ENCODE measurements around the gene CHAC2. TPM values are rescaled to one million over a fixed set of nuclear protein-coding genes. Genes with fewer than 3 reads are reported as not detected.

CHAC2 gene
- total RNA-seq, 1 experiment from 2014 or later: 8.4 TPM

DNA sequence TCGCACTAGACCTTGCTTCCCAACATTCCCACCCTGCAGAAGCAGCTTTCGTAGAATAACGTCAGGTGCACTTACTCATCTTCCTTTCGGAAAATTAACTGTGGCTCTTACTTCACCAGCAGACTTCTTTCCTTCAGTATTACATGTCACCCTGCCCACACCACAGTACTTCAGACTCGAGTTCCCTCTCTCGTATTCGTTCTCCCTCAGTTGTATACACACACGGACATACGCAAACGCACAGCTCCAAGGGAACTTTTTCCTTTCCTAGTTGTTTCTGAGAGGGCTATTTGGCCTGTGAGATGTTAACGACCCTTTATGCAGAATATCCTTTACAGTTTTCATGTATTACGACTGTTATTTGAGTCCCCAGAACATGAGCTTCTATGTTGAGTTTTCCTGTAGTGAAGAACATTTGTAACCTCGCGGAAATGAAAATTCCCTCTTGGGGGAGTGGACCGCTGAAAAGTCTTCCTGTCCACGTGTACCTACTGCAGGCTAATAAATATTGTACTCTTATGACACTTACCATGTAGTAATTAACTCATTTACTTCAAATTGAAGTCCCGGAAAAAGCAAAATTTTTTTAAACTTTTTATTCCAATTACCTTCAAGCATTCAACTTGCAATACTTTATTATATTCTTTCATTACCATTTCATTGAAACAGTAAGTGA lies 20.1 kb downstream of the CHAC2 start (continued):
- no peak for TF ChIP-seq ZNF274 (IDR thresholded peaks at IDR 0.05; ENCODE audit: low read depth, low read length)
- TF ChIP-seq SP1 (IDR thresholded peaks at IDR 0.05; ENCODE audit: low read depth): no peak
- no peak for TF ChIP-seq FOSL1 (IDR thresholded peaks at IDR 0.05; ENCODE audit: low read depth)
- no peak for TF ChIP-seq TCF7L2 (IDR thresholded peaks at IDR 0.05; ENCODE audit: borderline replicate concordance, extremely low read depth, insufficient read depth, insufficient read length)
- no peak for TF ChIP-seq CEBPB (IDR thresholded peaks at IDR 0.05; ENCODE audit: low read depth)
- TF ChIP-seq POLR2A (IDR thresholded peaks at IDR 0.05; ENCODE audit: borderline replicate concordance, extremely low read depth, insufficient read depth, insufficient read length): no peak
- TF ChIP-seq RAD21 (IDR thresholded peaks at IDR 0.05; ENCODE audit: low read depth): no peak
- no peak for TF ChIP-seq SRF (IDR thresholded peaks at IDR 0.05; ENCODE audit: low read depth)

GRCh38 chr2:53793261-53793660 lies 25.7 kb downstream of the CHAC2 start:
- Histone ChIP-seq H3K4me1 (ENCODE audit: control insufficient read depth in 1 of 2, insufficient read depth in 2 of 2, low read length in 2 of 2) (peaks cover 3 to 5% of the 10 kb centered on the region in 2 experiments; a peak in 3 of 4 replicates), H2AFZ (ENCODE audit: low read depth, low read length, poor library complexity, severe bottlenecking) (no peak overlapping the region), H3K9me3 (ENCODE audit: control insufficient read depth in 1 of 2, insufficient read depth in 1 of 2, low read depth in 1 of 2, low read length in 2 of 2) (no peaks in the 10 kb centered on the region), H3K27me3 (ENCODE audit: insufficient read depth, low read length) (no peaks in the 10 kb centered on the region), H3K9me2 (ENCODE audit: insufficient read depth) (no peaks in the 10 kb centered on the region), H3K9ac (ENCODE audit: low read length) (no peak overlapping the region), H4K20me1 (ENCODE audit: insufficient read depth) (no peaks in the 10 kb centered on the region), H3K27ac (ENCODE audit: low read depth, low read length) (no peak overlapping the region), H3K79me2 (ENCODE audit: insufficient read depth, low read length) (peaks cover 32% of the 10 kb centered on the region), H3K36me3 (ENCODE audit: control insufficient read depth in 1 of 2, insufficient read depth in 2 of 2, low read length in 2 of 2) (peaks cover 8 to 15% of the 10 kb centered on the region in 2 experiments; a peak in 3 of 4 replicates), H3K4me3 (replicated peaks in 1 of 2; ENCODE audit: low read depth in 1 of 2, low read length in 2 of 2) (no peak overlapping the region), H3K4me2 (ENCODE audit: low read length) (no peak overlapping the region)
- ATAC-seq: no peak
- ChIA-PET RAD21 (ENCODE audit: low non-redundant PET in 1 of 2, low total read pairs in 2 of 2, uncharacterized antibody in 2 of 2, unreplicated experiment in 2 of 2) (no interaction called here), POLR2A (no interaction called here), CTCF (no interaction called here)
- BruUV-seq (replicated peaks): no TSS peak
- intact Hi-C loops (cut with micrococcal nuclease): no loop called here
- TF ChIP-seq, protein P1, sequence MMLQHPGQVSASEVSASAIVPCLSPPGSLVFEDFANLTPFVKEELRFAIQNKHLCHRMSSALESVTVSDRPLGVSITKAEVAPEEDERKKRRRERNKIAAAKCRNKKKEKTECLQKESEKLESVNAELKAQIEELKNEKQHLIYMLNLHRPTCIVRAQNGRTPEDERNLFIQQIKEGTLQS (IDR thresholded peaks at IDR 0.05): no peak
- DNase-seq (ENCODE audit: low read depth, low spot score): no peak

- Histone ChIP-seq H3K4me2 (ENCODE audit: low read length) (no peak overlapping the region), H3K4me3 (replicated peaks in 1 of 2; ENCODE audit: low read depth in 1 of 2, low read length in 2 of 2) (no peak overlapping the region), H3K4me1 (ENCODE audit: control insufficient read depth in 1 of 2, insufficient read depth in 2 of 2, low read length in 2 of 2) (no peaks in the 10 kb centered on the region), H4K20me1 (ENCODE audit: insufficient read depth) (no peaks in the 10 kb centered on the region), H3K27me3 (ENCODE audit: insufficient read depth, low read length) (no peaks in the 10 kb centered on the region), H3K9me2 (ENCODE audit: insufficient read depth) (no peaks in the 10 kb centered on the region), H3K9me3 (ENCODE audit: control insufficient read depth in 1 of 2, insufficient read depth in 1 of 2, low read depth in 1 of 2, low read length in 2 of 2) (no peaks in the 10 kb centered on the region), H3K27ac (ENCODE audit: low read depth, low read length) (no peak overlapping the region), H3K79me2 (ENCODE audit: insufficient read depth, low read length) (peaks cover 26% of the 10 kb centered on the region), H3K36me3 (ENCODE audit: control insufficient read depth in 1 of 2, insufficient read depth in 2 of 2, low read length in 2 of 2) (peaks cover 8 to 15% of the 10 kb centered on the region in 2 experiments; a peak in 3 of 4 replicates), H3K9ac (ENCODE audit: low read length) (no peak overlapping the region), H2AFZ (ENCODE audit: low read depth, low read length, poor library complexity, severe bottlenecking) (no peak overlapping the region)
- intact Hi-C loops (cut with micrococcal nuclease): no loop called here
- POLR2A ChIA-PET: no interaction called here
- DNase-seq (ENCODE audit: low read depth, low spot score) (no peak), ATAC-seq (no peak)
- no TSS peak for BruUV-seq (replicated peaks)
- CTCF ChIA-PET: no interaction called here
- RAD21 ChIA-PET (ENCODE audit: low non-redundant PET in 1 of 2, low total read pairs in 2 of 2, uncharacterized antibody in 2 of 2, unreplicated experiment in 2 of 2): no interaction called here
- TF ChIP-seq FOSL1 (IDR thresholded peaks at IDR 0.05; ENCODE audit: low read depth): no peak
- TF ChIP-seq, protein P1 (IDR thresholded peaks at IDR 0.05): no peak
- no peak for TF ChIP-seq EZH2 (IDR thresholded peaks at IDR 0.05)
These were observed 26.2 kb downstream of the CHAC2 start for GRCh38 chr2:53793821-53794220.
